ENCODE results near the gene RBM48. TPM values are rescaled to one million over a fixed set of nuclear protein-coding genes. Genes with fewer than 3 reads are reported as not detected.

RBM48 gene
- total RNA-seq, 1 donor from 2014 or later: 17.0 TPM

DNA sequence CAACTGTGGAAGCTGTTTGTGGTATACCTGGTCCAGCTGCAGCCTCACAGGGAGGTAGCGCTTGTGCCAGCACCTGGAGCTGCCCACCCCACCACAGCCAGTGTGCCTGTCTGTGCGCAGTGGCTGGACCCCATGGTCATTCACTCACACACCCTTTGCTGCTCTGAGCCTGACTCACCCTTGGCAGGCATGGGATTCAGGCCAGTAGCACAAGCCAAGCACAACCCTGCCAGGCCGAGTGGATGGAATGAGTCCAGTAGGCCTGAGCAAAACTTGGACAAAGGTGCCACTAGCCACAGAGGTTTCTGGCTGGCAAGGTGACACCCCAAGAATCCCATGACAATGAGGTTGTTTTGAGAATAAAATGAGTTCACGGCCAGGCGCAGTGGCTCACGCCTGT lies 19.0 kb downstream of the RBM48 start:
- DNase-seq (ENCODE audit: extremely low spot score, unreplicated experiment): no peak
- no peaks in the 10 kb centered on the region for H3K9me3 Mint-ChIP-seq
- TF ChIP-seq, protein P1, sequence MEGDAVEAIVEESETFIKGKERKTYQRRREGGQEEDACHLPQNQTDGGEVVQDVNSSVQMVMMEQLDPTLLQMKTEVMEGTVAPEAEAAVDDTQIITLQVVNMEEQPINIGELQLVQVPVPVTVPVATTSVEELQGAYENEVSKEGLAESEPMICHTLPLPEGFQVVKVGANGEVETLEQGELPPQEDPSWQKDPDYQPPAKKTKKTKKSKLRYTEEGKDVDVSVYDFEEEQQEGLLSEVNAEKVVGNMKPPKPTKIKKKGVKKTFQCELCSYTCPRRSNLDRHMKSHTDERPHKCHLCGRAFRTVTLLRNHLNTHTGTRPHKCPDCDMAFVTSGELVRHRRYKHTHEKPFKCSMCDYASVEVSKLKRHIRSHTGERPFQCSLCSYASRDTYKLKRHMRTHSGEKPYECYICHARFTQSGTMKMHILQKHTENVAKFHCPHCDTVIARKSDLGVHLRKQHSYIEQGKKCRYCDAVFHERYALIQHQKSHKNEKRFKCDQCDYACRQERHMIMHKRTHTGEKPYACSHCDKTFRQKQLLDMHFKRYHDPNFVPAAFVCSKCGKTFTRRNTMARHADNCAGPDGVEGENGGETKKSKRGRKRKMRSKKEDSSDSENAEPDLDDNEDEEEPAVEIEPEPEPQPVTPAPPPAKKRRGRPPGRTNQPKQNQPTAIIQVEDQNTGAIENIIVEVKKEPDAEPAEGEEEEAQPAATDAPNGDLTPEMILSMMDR (conservative IDR thresholded peaks at IDR 0.05): no peak
- H3K27me3 Mint-ChIP-seq: no peaks in the 10 kb centered on the region
- no peaks in the 10 kb centered on the region for H3K4me1 Mint-ChIP-seq (ENCODE audit: unreplicated experiment)
- no peaks in the 10 kb centered on the region for H3K36me3 Mint-ChIP-seq
- no peak overlapping the region for H3K27ac Mint-ChIP-seq
- no peak overlapping the region for H3K4me3 Mint-ChIP-seq

DNA sequence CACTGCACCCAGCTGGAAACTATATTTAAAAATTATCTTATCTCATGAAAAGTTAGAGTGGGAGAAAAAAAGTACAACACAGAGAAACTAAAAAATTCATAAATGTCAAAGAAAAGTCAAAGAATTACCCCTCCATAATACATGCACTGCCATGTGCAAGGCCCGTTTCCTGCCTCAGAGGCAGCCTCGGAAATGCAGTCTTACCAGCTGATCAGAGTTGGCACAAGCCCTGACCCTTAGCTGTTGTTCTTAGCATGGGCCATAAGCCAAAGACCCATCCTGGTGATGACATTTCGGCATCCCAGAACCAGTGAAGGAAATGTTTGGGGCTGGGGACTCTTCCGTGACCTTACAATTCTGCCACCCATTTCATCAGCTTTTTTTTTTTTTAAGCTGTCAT lies 21.6 kb downstream of the RBM48 start:
- no peak overlapping the region for H3K27ac Mint-ChIP-seq
- no peaks in the 10 kb centered on the region for H3K9me3 Mint-ChIP-seq
- no peaks in the 10 kb centered on the region for H3K4me1 Mint-ChIP-seq (ENCODE audit: unreplicated experiment)
- TF ChIP-seq, protein P1 (conservative IDR thresholded peaks at IDR 0.05): no peak
- no peaks in the 10 kb centered on the region for H3K27me3 Mint-ChIP-seq
- no peaks in the 10 kb centered on the region for H3K36me3 Mint-ChIP-seq
- no peak overlapping the region for H3K4me3 Mint-ChIP-seq
- no peak for DNase-seq (ENCODE audit: extremely low spot score, unreplicated experiment)

DNA sequence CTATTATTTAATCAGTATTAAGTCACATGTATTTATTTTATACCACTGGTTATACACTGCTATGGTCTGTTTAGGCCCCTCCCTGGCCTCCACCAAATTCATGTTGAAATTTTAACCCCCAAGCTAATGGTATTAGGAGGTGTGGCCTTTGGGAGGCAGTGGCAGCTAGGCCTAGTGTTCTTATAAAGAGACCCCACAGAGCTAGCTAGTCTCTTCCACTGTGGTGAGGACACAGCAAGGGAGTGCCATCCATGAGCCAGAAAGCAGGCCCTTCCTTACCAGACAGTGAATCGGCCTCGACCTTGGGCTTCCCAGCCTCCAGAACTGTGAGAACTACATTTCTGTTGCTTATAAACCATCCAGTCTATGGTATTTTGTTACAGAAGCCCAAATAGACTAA lies 28.7 kb downstream of the RBM48 start:
- H3K36me3 Mint-ChIP-seq: peaks cover 6% of the 10 kb centered on the region
- TF ChIP-seq, protein P1 (conservative IDR thresholded peaks at IDR 0.05): no peak
- H3K9me3 Mint-ChIP-seq: no peaks in the 10 kb centered on the region
- no peak overlapping the region for H3K27ac Mint-ChIP-seq
- no peak for DNase-seq (ENCODE audit: extremely low spot score, unreplicated experiment)
- no peaks in the 10 kb centered on the region for H3K27me3 Mint-ChIP-seq
- no peak overlapping the region for H3K4me3 Mint-ChIP-seq
- no peaks in the 10 kb centered on the region for H3K4me1 Mint-ChIP-seq (ENCODE audit: unreplicated experiment)

DNA sequence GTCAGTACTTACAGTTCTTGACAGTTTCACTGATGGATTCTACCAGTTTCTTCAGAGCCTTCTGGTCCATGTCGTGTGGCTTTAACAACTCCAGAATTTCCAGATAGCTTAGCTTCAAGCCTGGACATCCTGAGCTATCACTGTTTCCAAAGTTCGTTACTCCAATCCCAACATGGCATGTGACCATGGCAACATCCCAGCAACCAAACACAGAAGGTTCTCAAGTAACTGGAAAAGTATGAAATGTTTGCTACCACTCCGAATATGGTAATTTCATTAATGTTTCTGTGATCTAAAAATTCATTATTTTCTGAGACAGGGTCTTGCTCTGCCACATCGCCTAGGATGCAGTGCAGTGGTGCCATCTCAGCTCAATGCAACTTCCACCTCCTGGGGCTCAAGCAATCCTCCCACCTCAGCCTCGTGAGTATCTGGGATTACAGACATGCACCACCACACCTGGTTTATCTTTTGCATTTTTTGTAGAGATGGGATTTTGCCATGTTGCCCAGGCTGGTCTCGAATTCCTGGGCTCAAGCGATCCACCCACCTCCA lies 29.3 kb downstream of the RBM48 start:
- no peak for DNase-seq (ENCODE audit: extremely low spot score, unreplicated experiment)
- TF ChIP-seq, protein P1 (conservative IDR thresholded peaks at IDR 0.05): no peak
- Mint-ChIP-seq H3K27me3 (no peaks in the 10 kb centered on the region), H3K27ac (no peak overlapping the region), H3K4me3 (no peak overlapping the region), H3K36me3 (peaks cover 7% of the 10 kb centered on the region), H3K9me3 (no peaks in the 10 kb centered on the region), H3K4me1 (ENCODE audit: unreplicated experiment) (no peaks in the 10 kb centered on the region)

DNA sequence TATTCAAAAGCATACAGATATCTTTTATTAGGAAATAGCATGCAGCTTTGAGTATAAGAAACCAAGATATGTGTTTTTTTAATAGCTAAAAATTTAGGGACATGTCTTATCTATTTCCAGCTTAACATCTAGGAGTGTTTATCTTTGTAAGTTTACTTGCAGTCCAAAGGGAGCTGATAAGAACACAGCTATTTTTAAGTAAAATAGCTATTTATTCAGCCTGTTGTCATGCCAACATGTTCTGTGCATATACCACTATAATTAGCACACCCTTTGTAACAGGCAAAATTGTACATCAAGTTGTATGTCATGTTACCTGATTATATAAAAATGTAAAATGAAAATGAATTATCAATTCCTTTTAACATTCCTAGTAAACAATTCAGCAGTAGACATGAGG lies 32.0 kb downstream of the RBM48 start:
- Mint-ChIP-seq H3K36me3 (peaks cover 14% of the 10 kb centered on the region), H3K4me1 (ENCODE audit: unreplicated experiment) (no peaks in the 10 kb centered on the region), H3K9me3 (no peaks in the 10 kb centered on the region), H3K4me3 (no peak overlapping the region), H3K27ac (no peak overlapping the region), H3K27me3 (no peaks in the 10 kb centered on the region)
- TF ChIP-seq, protein P1 (conservative IDR thresholded peaks at IDR 0.05): no peak
- no peak for DNase-seq (ENCODE audit: extremely low spot score, unreplicated experiment)

DNA sequence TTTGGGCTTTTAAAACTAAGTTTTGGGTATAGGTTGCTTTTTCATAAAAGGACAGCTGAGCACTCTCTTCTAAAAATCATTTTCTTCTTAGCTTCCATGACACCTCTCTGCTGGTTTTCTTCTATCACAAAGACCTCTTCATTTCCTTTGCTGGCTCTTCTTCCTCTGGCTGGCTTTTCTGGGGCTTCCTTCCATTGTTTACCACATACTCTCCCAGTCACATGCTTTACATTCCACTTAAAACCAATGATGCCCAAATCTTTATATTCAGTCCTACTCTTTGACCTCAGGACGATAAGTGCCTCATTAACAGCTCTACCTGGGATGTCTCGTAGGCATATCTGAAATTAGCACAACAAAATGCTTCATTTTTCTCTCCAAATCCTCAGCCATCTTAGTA lies 34.8 kb downstream of the RBM48 start:
- no peaks in the 10 kb centered on the region for H3K4me1 Mint-ChIP-seq (ENCODE audit: unreplicated experiment)
- H3K9me3 Mint-ChIP-seq: no peaks in the 10 kb centered on the region
- DNase-seq (ENCODE audit: extremely low spot score, unreplicated experiment): no peak
- H3K36me3 Mint-ChIP-seq: peaks cover 17% of the 10 kb centered on the region
- TF ChIP-seq, protein P1 (conservative IDR thresholded peaks at IDR 0.05): no peak
- no peak overlapping the region for H3K27ac Mint-ChIP-seq
- H3K4me3 Mint-ChIP-seq: no peak overlapping the region
- no peaks in the 10 kb centered on the region for H3K27me3 Mint-ChIP-seq
